Fibroblast of lung (primary cell): ENCODE data around the gene SUGCT.

Experiments
- EZH2 ChIP-seq: IDR thresholded peaks from 2 replicates; pipeline ENCODE4 v1.5.1; 2012; ENCODE audit warnings: low read length, control low read depth, mild to moderate bottlenecking; ENCODE audit errors: missing control alignments
- TF ChIP-seq, protein P1 (sequence below), 2 donors: IDR thresholded peaks in 1 of 2; conservative IDR thresholded peaks in 1 of 2; 1 replicate in 1 of 2; 2 replicates in 1 of 2; pipeline ENCODE4 v1.5.1; 2011 to 2012; ENCODE audit warnings: low read length in 2 of 2, control low read depth in 1 of 2, inconsistent platforms in 1 of 2, low read depth in 1 of 2, mild to moderate bottlenecking in 1 of 2

DNA sequence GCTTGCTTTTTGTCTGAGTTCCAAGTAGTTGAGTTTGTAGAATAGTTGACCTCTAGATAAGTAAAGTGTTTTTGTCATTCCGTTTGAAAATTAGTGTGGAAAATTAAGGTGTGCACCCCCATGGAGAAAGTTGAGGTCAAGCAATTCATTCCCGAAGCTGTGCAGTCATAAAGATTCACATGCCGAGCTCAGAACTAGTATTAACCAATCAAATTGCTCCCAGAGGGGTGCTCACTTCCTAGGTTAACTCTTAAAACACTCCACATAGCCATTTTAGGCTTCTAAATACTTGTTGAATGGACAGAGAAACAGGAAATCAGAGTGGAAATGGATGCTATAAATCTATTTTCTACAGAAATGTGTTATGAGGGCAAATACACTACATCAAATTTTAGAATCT lies 638.9 kb downstream of the SUGCT start:
- TF ChIP-seq, protein P1, sequence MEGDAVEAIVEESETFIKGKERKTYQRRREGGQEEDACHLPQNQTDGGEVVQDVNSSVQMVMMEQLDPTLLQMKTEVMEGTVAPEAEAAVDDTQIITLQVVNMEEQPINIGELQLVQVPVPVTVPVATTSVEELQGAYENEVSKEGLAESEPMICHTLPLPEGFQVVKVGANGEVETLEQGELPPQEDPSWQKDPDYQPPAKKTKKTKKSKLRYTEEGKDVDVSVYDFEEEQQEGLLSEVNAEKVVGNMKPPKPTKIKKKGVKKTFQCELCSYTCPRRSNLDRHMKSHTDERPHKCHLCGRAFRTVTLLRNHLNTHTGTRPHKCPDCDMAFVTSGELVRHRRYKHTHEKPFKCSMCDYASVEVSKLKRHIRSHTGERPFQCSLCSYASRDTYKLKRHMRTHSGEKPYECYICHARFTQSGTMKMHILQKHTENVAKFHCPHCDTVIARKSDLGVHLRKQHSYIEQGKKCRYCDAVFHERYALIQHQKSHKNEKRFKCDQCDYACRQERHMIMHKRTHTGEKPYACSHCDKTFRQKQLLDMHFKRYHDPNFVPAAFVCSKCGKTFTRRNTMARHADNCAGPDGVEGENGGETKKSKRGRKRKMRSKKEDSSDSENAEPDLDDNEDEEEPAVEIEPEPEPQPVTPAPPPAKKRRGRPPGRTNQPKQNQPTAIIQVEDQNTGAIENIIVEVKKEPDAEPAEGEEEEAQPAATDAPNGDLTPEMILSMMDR (conservative IDR thresholded peaks at IDR 0.05 in 1 of 2, IDR thresholded peaks at IDR 0.05 in 1 of 2; ENCODE audit: low read depth in 1 of 2, low read length in 2 of 2) = no peak
- no peak for TF ChIP-seq EZH2
